GM21381 (cell line): ENCODE measurements around the gene CPNE8.
"Not testable (repeated sequence)": the region's sequence is repeated elsewhere in the genome, so short reads cannot be mapped to it uniquely, and the experiment has no call there.

Source experiments
- ATAC-seq: cut with Tn5 transposase; IDR thresholded peaks from one replicate; pipeline ENCODE4 v1.9.1; 2021; ENCODE audit warnings: mild to moderate bottlenecking, moderate library complexity; ENCODE audit not compliant: unreplicated experiment

Gene CPNE8

GRCh38 chr12:38744041-38744440 is 161.3 kb downstream of the CPNE8 start:
- no peak for ATAC-seq

- not testable (repeated sequence) for ATAC-seq
These were observed 162.9 kb downstream of the CPNE8 start for GRCh38 chr12:38742496-38742895.

- ATAC-seq: no peak
These were observed 168.6 kb downstream of the CPNE8 start for GRCh38 chr12:38736821-38737220.

GRCh38 chr12:38732761-38733160 is 172.6 kb downstream of the CPNE8 start:
- ATAC-seq: no peak

- ATAC-seq: no peak
These were observed 176.5 kb downstream of the CPNE8 start for GRCh38 chr12:38728894-38729293.

GRCh38 chr12:38721611-38722252 is 183.7 kb downstream of the CPNE8 start:
- ATAC-seq: no peak

GRCh38 chr12:38720661-38721060 is 184.7 kb downstream of the CPNE8 start:
- ATAC-seq: no peak

- ATAC-seq: no peak
These were observed 192.1 kb downstream of the CPNE8 start for GRCh38 chr12:38713294-38713693.

- no peak for ATAC-seq
These were observed 194.3 kb downstream of the CPNE8 start for GRCh38 chr12:38711054-38711453.

- no peak for ATAC-seq
These were observed 196.9 kb downstream of the CPNE8 start for GRCh38 chr12:38708466-38708865.

- ATAC-seq: no peak
These were observed 197.7 kb downstream of the CPNE8 start for GRCh38 chr12:38707648-38708047.

- ATAC-seq: no peak
These were observed 208.1 kb downstream of the CPNE8 start for GRCh38 chr12:38697289-38697688.

GRCh38 chr12:38695057-38695456 is 210.3 kb downstream of the CPNE8 start:
- ATAC-seq: no peak

- ATAC-seq: no peak
These were observed 214.2 kb downstream of the CPNE8 start for GRCh38 chr12:38691164-38691563.

- ATAC-seq: no peak
These were observed 214.7 kb downstream of the CPNE8 start for GRCh38 chr12:38690646-38691045.

- no peak for ATAC-seq
These were observed 215.7 kb downstream of the CPNE8 start for GRCh38 chr12:38689704-38690103.

GRCh38 chr12:38689195-38689594 is 216.2 kb downstream of the CPNE8 start:
- ATAC-seq: no peak

- ATAC-seq: no peak
These were observed 222.9 kb downstream of the CPNE8 start for GRCh38 chr12:38682521-38682920.

- no peak for ATAC-seq
These were observed 235.9 kb downstream of the CPNE8 start for GRCh38 chr12:38669530-38669929.

- no peak for ATAC-seq
These were observed 236.3 kb downstream of the CPNE8 start for GRCh38 chr12:38669081-38669480.

GRCh38 chr12:38666425-38666824 is 239.0 kb downstream of the CPNE8 start:
- ATAC-seq: no peak

GRCh38 chr12:38664661-38665269 is 240.6 kb downstream of the CPNE8 start:
- ATAC-seq: peak; percentile 83

GRCh38 chr12:38662829-38663228 is 242.6 kb downstream of the CPNE8 start:
- ATAC-seq: no peak
